ENCODE results near the gene MLLT11.

The MLLT11 gene, protein sequence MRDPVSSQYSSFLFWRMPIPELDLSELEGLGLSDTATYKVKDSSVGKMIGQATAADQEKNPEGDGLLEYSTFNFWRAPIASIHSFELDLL

GRCh38 chr1:151060007-151060656, at the start of gene MLLT11:
MLLT11 (plus strand) TSS chr1:151060397; CDS start chr1:151067225, 6,828 bp downstream.
- peak; percentile 56 for DNase-seq (ENCODE audit: low spot score)

- no peak for DNase-seq (ENCODE audit: low spot score)
Observed at GRCh38 chr1:151011154-151011850, 48.9 kb upstream of the MLLT11 start.

- DNase-seq (ENCODE audit: low spot score), result no peak
Observed at GRCh38 chr1:151012684-151013471, 47.3 kb upstream of the MLLT11 start.

DNA sequence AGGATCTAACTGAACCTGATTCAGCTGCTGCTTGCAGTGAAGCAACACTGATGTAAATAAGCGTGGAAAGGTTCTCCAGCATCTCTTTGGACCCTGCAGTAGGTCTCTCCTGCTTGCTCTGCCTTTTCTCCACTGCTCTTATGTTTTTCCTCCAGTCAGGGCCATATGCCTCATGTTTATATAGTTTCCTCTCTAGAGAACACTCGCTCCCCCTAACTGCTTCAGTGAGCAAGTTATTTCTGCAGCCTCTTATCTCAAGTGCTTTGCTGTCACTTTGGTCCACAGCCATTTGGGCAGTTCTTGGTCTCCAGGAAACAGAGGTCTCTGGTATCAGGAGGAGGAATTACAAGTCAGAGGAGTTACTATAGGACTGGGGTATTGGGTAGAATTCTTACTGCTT, 46.7 kb upstream of the MLLT11 start:
- no peak for DNase-seq (ENCODE audit: low spot score)

DNA sequence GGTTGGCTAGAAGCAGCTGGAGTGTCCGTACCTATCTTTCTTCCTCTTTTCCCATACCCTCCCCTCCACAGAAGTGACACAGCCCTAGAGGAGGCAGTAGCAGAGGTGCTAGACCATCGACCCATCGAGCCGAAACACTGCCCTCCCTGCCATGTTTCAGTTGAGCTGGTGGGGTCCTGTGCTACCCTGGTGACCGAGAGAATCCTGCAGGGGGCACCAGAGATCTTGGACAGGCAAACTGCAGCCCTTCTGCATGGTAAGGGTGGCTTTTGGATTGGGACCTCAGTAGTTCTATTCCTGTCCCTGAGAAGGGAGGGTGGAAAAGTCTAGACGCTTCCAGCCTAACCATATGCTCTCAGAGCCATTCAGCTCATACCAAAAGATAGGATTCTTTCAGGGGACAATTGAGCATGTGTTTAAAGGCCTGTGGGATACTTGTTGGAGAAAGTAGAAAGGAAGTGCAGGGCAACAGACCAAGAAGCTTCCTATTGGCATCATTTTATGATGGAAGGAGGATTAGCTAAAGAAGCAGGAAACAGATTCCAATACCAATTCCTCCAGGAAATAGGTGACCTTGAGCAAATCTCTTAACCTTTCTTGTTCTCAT, 35.6 kb upstream of the MLLT11 start:
- peak; percentile 39 for DNase-seq (ENCODE audit: low spot score)

- DNase-seq (ENCODE audit: low spot score), result no peak
Observed at GRCh38 chr1:151026460-151026859, 33.7 kb upstream of the MLLT11 start.

DNA sequence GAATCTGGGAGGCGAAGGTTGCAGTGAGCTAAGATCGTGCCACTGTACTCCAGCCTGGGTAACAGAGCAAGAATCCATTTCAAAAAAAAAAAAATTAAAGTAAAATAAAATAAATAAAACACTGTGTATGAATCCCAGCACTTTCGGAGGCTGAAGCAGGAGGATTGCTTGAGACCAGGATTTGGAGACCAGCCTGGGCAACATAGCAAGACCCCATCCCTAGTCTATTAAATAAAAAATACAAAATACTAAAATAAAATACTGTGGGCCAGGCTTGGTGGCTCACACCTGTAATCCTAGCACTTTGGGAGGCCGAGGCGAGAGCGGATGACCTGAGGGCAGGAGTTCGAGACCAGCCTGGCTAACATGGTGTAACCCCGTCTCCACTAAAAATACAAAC, 28.0 kb upstream of the MLLT11 start:
- DNase-seq (ENCODE audit: low spot score), result no peak

- no peak for DNase-seq (ENCODE audit: low spot score)
Observed at GRCh38 chr1:151035167-151035566, 25.0 kb upstream of the MLLT11 start.

DNA sequence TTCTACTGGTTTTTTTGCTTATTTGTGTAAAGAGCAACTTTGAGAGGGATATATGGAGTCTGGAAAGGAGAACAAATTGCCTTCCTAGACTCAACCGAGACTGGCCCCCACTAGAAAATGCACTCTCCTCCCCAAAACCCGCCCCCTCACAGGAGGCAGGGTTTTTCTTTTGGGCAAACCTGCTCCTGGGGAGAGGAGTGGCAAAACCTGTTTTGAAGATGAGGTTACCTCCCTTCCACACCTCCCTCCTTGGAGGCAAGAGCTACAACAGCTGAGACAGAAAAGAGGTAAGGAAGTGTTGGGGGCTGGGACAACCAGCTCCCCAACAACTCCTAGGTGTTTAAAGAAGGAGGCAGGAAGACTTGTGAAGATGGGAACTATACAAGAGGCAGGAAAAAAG, 23.8 kb upstream of the MLLT11 start, which contains the start of gene BNIPL:
BNIPL (plus strand) TSS at position 231 of the 400 bp plus-strand sequence; CDS start at position 371, 140 bp downstream.
- DNase-seq (ENCODE audit: low spot score), result no peak

DNA sequence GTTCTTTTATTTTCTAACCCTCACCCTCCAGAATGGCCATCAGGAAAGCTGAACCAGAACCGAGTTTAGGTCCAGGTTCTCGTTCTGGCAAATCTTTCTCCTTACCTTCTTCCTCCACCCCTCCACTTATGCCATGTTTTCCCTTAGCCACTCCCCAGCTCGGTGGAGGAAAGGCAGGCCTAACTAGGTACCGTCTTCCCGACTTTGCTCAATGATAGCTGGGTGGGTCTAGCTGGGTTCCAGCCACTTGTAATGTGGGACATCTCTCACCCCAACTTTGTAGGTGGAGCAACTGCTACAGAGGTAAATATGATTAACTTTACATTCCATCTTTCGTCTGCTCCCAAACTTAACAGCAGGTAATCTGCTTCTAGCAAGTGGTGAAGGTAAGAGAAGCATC, 23.2 kb upstream of the MLLT11 start:
- DNase-seq (ENCODE audit: low spot score), result no peak

DNA sequence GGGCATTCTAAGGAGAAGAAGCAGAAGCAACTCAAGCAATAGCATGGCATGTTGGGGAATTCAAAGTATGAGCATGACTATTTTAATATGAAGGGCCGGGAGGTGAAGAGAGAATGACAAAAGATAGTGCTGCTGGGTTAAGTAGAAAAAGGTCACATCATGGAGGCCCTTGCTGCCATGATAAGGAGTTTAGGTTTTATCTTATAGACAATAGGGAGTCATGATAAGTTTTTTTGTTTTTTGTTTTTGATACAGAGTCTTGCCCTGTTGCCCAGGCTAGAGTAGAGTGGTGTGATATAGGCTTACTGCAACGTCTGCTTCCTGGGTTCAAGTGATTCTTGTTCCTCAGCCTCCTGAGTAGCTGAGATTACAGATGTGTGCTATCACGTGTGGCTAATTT, 20.7 kb upstream of the MLLT11 start:
- no peak for DNase-seq (ENCODE audit: low spot score)

DNA sequence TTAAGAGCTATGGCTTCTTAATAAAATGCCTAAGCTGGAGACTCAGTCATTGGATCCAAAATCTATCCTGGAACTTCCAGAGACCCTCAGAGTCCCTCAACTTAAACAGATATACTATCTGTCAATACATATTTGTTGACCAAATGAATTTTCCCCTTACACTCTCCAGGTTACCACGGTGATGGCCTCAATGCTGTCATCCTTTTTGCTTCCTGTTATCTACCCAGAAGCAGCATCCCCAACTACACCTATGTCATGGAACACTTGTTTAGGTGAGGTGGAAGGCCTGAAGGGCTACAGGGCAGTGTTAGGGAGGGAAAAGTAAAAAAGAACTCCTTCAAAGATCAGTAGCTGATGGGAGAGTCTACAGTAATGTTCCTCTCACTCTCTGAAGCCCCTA, 17.0 kb upstream of the MLLT11 start:
- no peak for DNase-seq (ENCODE audit: low spot score)

- DNase-seq (ENCODE audit: low spot score), result no peak
Observed at GRCh38 chr1:151047591-151047924, 12.6 kb upstream of the MLLT11 start, which contains the start of gene C1orf56. C1orf56 (plus strand) TSS chr1:151047751; CDS start chr1:151047848, 97 bp downstream.

GRCh38 chr1:151047925-151048644, 12.1 kb upstream of the MLLT11 start:
- DNase-seq (ENCODE audit: low spot score), result peak; percentile 71

- DNase-seq (ENCODE audit: low spot score), result no peak
Observed at GRCh38 chr1:151048645-151049032, 11.6 kb upstream of the MLLT11 start.

GRCh38 chr1:151049458-151049857, 10.7 kb upstream of the MLLT11 start:
- DNase-seq (ENCODE audit: low spot score), result no peak

DNA sequence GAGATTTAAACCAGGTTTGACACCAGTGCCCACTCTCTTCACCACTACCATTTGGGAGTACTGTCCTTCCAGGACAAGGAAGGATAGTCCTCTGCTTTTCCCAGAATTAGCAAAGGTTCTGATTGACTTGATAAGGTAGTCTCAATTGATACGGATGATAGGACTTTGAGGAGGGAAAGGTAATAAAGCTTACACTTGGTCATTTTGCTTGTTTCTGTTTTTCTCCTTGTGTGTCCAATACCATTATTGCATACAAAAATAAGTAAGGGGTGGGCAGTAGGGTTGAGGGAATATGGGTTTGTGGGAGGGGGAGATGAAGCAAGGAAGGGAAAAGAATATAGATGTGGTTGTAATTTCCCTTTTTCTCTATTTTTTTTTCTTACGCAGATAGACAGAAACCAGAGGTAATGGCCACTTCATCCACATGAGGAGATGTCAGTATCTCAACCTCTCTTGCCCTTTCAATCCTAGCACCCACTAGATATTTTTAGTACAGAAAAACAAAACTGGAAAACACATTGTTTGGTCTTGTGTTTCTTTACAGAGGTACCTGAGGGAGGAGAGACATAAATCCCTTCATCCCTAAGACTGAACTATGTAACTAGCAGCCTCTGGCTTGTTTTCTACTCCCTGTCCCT, 10.0 kb upstream of the MLLT11 start:
- no peak for DNase-seq (ENCODE audit: low spot score)

GRCh38 chr1:151051356-151052009, 8.7 kb upstream of the MLLT11 start:
- DNase-seq (ENCODE audit: low spot score), result no peak

DNA sequence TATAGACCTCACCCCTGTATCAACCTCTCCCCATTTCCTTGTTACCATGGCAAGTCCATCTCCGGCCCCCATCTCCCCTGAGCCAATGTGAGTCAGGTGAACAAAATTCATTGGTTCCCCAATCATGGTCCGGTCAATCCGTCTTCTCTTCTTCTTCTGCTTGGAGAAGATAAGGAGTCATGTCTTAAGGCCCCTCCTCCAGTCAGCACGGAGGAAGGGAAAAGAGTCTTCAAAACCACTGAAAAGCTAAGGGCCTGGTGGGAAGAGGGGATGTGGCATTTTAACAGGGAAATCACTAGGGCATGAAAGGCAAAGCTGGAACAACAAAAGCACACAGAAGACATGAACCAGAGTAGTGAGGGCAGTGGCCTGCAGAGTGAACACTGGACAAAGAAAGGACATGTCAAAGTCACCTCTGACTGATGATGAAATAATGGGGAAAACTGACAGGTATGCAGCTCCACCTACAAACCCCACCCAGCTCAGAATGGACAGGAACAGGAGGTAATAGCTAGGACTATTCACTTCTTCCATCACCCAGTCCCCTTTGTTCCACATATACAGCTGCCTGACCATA, 5.1 kb upstream of the MLLT11 start:
- no peak for DNase-seq (ENCODE audit: low spot score)

DNA sequence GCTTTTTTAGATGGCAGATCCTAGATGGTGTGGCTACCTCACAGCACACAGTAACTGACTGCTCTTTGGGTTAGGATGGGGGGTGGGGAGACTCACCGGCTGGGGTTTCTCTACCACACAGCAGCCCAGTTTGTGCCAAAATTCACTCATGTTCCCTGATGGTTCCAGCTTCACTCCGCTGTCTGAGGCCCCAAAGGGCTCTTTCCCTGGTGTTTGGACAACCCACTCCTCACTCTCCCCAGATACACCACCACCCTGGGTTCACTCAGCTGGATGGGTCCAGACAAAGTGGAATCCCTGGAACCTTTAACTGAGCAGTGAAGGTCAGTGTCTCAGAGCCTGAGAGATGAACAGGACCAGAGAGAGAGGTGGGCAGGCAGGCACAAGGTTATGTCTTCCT, 4.6 kb upstream of the MLLT11 start:
- no peak for DNase-seq (ENCODE audit: low spot score)

Measured in kidney capillary endothelial cell (primary cell).